Adrenal gland (tissue), 5 donors: ENCODE results near the gene WT1.

ENCODE experiments used
- POLR2A ChIP-seq, 2 donors: fragments of 450-650 bp; IDR thresholded peaks; one replicate each; pipeline ENCODE4 v1.6.1; 2017; ENCODE audit warnings: antibody characterized with exemption in 2 of 2, mild to moderate bottlenecking in 2 of 2, moderate library complexity in 1 of 2
- TF ChIP-seq, protein P1 (sequence below), 6 experiments: fragments of 450-650 bp in 4 of 6; fragments of 200-600 bp in 2 of 6; sonication (generic) in 1 of 6; IDR thresholded peaks; 1 replicate in 5 of 6; 2 replicates in 1 of 6; pipeline versions ENCODE4 v1.5.1 to v1.8.0; 2016 to 2021; ENCODE audit warnings: antibody characterized with exemption in 6 of 6, mild to moderate bottlenecking in 2 of 6, moderate library complexity in 1 of 6
- donor health status: DM: no; HTN: no; CAD: no.

DNA sequence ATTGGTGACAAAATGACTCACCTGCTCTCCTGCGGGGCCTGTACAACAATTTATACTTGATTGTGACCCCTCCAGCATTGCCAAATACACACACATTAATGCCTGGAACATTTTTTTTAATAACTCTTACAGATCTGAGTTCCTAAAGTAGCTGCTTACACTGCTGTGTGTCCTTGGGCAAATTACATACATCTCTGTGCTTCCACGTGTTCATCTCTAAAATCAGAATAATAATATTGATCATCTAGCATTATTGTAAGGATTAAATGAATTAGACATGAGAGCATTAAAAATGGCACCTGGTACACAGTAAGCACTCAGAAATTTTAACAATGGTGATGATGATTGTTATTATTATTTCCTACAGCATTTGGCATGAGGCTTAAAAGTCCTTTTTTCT lies 21.5 kb upstream of the WT1 start:
- TF ChIP-seq, protein P1, sequence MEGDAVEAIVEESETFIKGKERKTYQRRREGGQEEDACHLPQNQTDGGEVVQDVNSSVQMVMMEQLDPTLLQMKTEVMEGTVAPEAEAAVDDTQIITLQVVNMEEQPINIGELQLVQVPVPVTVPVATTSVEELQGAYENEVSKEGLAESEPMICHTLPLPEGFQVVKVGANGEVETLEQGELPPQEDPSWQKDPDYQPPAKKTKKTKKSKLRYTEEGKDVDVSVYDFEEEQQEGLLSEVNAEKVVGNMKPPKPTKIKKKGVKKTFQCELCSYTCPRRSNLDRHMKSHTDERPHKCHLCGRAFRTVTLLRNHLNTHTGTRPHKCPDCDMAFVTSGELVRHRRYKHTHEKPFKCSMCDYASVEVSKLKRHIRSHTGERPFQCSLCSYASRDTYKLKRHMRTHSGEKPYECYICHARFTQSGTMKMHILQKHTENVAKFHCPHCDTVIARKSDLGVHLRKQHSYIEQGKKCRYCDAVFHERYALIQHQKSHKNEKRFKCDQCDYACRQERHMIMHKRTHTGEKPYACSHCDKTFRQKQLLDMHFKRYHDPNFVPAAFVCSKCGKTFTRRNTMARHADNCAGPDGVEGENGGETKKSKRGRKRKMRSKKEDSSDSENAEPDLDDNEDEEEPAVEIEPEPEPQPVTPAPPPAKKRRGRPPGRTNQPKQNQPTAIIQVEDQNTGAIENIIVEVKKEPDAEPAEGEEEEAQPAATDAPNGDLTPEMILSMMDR (IDR thresholded peaks at IDR 0.05): no peak
- no peak for TF ChIP-seq POLR2A (IDR thresholded peaks at IDR 0.05)
